Effector memory CD4-positive, alpha-beta T cell (primary cell): ENCODE data around the gene LAMA1.

Experiments used
- DNase-seq, 3 donors: peaks; one replicate each; pipeline ENCODE4 v3.0.0-alpha.2; 2020
- H3K27ac ChIP-seq: 2 replicates; pipeline ENCODE4 v1.7.0; 2013; ENCODE audit warnings: mild to moderate bottlenecking, low read length, moderate library complexity; ENCODE audit not compliant: insufficient read depth, poor library complexity, severe bottlenecking
- H3K27me3 ChIP-seq: replicated peaks from 2 replicates; pipeline ENCODE4 v1.7.0; 2013; ENCODE audit warnings: mild to moderate bottlenecking, low read length; ENCODE audit not compliant: insufficient read depth, control insufficient read depth, poor library complexity, severe bottlenecking
- H3K36me3 ChIP-seq: 2 replicates; pipeline ENCODE4 v1.7.0; 2013; ENCODE audit warnings: mild to moderate bottlenecking, low read length, moderate library complexity; ENCODE audit not compliant: control insufficient read depth, insufficient read depth
- H3K4me1 ChIP-seq: 2 replicates; pipeline ENCODE4 v1.7.0; 2013; ENCODE audit warnings: low read length, mild to moderate bottlenecking; ENCODE audit not compliant: control insufficient read depth, insufficient read depth, poor library complexity, severe bottlenecking
- H3K4me3 ChIP-seq: 2 replicates; pipeline ENCODE4 v1.7.0; 2013; ENCODE audit warnings: low read length, low read depth, mild to moderate bottlenecking; ENCODE audit not compliant: insufficient read depth, poor library complexity, severe bottlenecking
- H3K9me3 ChIP-seq: 2 replicates; pipeline ENCODE4 v1.7.0; 2013; ENCODE audit warnings: mild to moderate bottlenecking, low read length, moderate library complexity; ENCODE audit not compliant: control insufficient read depth

The LAMA1 gene

GRCh38 chr18:7002107-7002506 lies 115.5 kb downstream of the LAMA1 start:
- Histone ChIP-seq H3K4me3 (no peak overlapping the region), H3K9me3 (no peaks in the 10 kb centered on the region), H3K27ac (no peak overlapping the region), H3K36me3 (no peaks in the 10 kb centered on the region), H3K4me1 (no peaks in the 10 kb centered on the region), H3K27me3 (no peaks in the 10 kb centered on the region)
- no peak for DNase-seq

- no peak overlapping the region for H3K27ac ChIP-seq
- H3K4me1 ChIP-seq = no peaks in the 10 kb centered on the region
- no peak overlapping the region for H3K4me3 ChIP-seq
- DNase-seq = no peak
- no peaks in the 10 kb centered on the region for H3K27me3 ChIP-seq
- H3K36me3 ChIP-seq = no peaks in the 10 kb centered on the region
- H3K9me3 ChIP-seq = no peaks in the 10 kb centered on the region
Observed at GRCh38 chr18:7000484-7001096, 117.0 kb downstream of the LAMA1 start.

- Histone ChIP-seq H3K4me1 (no peaks in the 10 kb centered on the region), H3K4me3 (no peak overlapping the region), H3K27me3 (no peaks in the 10 kb centered on the region), H3K36me3 (no peaks in the 10 kb centered on the region), H3K27ac (no peak overlapping the region), H3K9me3 (no peaks in the 10 kb centered on the region)
- no peak for DNase-seq
Observed at GRCh38 chr18:6997808-6998207, 119.8 kb downstream of the LAMA1 start.

- no peaks in the 10 kb centered on the region for H3K27me3 ChIP-seq
- H3K27ac ChIP-seq = no peak overlapping the region
- no peaks in the 10 kb centered on the region for H3K4me1 ChIP-seq
- no peaks in the 10 kb centered on the region for H3K36me3 ChIP-seq
- DNase-seq = no peak
- no peak overlapping the region for H3K4me3 ChIP-seq
- no peaks in the 10 kb centered on the region for H3K9me3 ChIP-seq
Observed at GRCh38 chr18:6994771-6995430, 122.7 kb downstream of the LAMA1 start.

GRCh38 chr18:6994056-6994770 lies 123.4 kb downstream of the LAMA1 start:
- no peaks in the 10 kb centered on the region for H3K36me3 ChIP-seq
- H3K27ac ChIP-seq = no peak overlapping the region
- no peaks in the 10 kb centered on the region for H3K4me1 ChIP-seq
- no peak overlapping the region for H3K4me3 ChIP-seq
- no peak for DNase-seq
- H3K27me3 ChIP-seq = no peaks in the 10 kb centered on the region
- H3K9me3 ChIP-seq = no peaks in the 10 kb centered on the region

- Histone ChIP-seq H3K4me1 (no peaks in the 10 kb centered on the region), H3K4me3 (no peak overlapping the region), H3K27ac (no peak overlapping the region), H3K9me3 (no peaks in the 10 kb centered on the region), H3K27me3 (no peaks in the 10 kb centered on the region), H3K36me3 (no peaks in the 10 kb centered on the region)
- no peak for DNase-seq
Observed at GRCh38 chr18:6992761-6993160, 124.8 kb downstream of the LAMA1 start.

GRCh38 chr18:6983366-6983765 lies 134.2 kb downstream of the LAMA1 start:
- no peaks in the 10 kb centered on the region for H3K4me1 ChIP-seq
- H3K27me3 ChIP-seq = no peaks in the 10 kb centered on the region
- no peak for DNase-seq
- H3K27ac ChIP-seq = no peak overlapping the region
- H3K36me3 ChIP-seq = no peaks in the 10 kb centered on the region
- H3K9me3 ChIP-seq = no peaks in the 10 kb centered on the region
- H3K4me3 ChIP-seq = no peak overlapping the region

- no peaks in the 10 kb centered on the region for H3K4me1 ChIP-seq
Observed at GRCh38 chr18:6982398-6982797, 135.2 kb downstream of the LAMA1 start.

GRCh38 chr18:6980363-6980762 lies 137.2 kb downstream of the LAMA1 start:
- Histone ChIP-seq H3K36me3 (no peaks in the 10 kb centered on the region), H3K4me3 (no peak overlapping the region), H3K27ac (no peak overlapping the region), H3K27me3 (no peaks in the 10 kb centered on the region), H3K4me1 (no peaks in the 10 kb centered on the region), H3K9me3 (no peaks in the 10 kb centered on the region)
- no peak for DNase-seq

More at GRCh38 chr18:6982398-6982797, 135.2 kb downstream of the LAMA1 start:
- DNase-seq = no peak
- Histone ChIP-seq H3K27me3 (no peaks in the 10 kb centered on the region), H3K9me3 (no peaks in the 10 kb centered on the region), H3K27ac (no peak overlapping the region), H3K36me3 (no peaks in the 10 kb centered on the region), H3K4me3 (no peak overlapping the region)

GRCh38 chr18:6979954-6980353 lies 137.6 kb downstream of the LAMA1 start:
- Histone ChIP-seq H3K36me3 (no peaks in the 10 kb centered on the region), H3K27me3 (no peaks in the 10 kb centered on the region), H3K4me1 (no peaks in the 10 kb centered on the region), H3K9me3 (no peaks in the 10 kb centered on the region), H3K4me3 (no peak overlapping the region), H3K27ac (no peak overlapping the region)
- DNase-seq = no peak
